Measurements from ENCODE around the gene SLC25A15.
"Not testable (repeated sequence)": the region's sequence is repeated elsewhere in the genome, so short reads cannot be mapped to it uniquely, and the experiment has no call there.

The SLC25A15 gene

DNA sequence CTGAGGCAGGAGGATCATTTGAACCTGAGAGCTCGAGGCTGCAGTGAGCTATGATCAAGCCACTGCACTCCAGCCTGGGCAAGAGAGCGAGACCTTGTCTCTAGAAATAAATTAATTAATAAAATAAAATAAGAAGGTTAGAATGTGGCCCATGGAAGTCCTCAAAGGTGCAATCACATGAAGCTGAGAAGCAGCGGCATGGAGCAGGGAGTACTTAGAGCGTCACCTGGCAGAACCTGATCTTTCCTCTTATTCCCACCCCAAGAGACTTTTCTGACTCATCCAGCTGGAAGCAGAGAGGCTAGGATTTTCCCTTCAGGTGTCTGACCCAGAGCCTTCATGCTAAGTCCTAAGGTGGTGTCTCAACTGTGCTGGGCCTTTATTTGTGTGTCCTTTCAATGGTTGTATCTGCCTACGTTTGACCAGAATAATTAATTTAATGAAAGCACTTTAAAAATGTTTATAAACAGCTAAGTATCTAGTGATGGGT, 9.6 kb upstream of the SLC25A15 start:
- ATAC-seq: no peak
- TF ChIP-seq ESRRG (CRISPR knock-in tag; IDR thresholded peaks at IDR 0.05) (no peak), ZNF8 (CRISPR knock-in tag; IDR thresholded peaks at IDR 0.05) (no peak), TOX (CRISPR knock-in tag; IDR thresholded peaks at IDR 0.05; ENCODE audit: borderline replicate concordance) (no peak), ZC3H10 (CRISPR knock-in tag; IDR thresholded peaks at IDR 0.05) (no peak)

DNA sequence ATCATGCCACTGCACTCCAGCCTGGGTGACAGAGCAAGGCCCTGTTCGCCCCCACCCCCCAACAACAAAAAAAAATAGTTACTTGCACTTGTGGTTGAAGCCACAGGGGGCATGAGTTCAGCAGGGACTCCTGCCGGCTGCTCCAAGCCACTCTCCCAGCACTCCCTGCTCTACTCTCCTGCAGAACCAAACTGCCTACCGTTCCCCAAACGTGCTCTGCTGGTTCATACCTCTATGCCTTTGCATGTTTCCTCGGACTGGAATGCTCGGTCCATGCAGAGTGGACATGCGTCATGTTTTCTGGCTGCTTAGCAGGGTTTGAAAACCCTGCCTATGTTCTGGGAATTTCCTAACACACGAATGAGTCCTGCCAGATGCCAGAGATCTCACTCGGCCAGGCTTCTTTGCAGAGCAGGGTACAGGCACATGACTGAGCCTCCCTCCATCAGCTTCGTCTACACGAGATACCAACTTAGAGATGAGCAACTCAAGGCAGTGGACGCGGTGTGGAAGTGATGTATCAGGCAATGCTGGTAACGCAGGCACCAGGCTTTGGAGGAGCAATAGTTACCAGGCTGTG, 8.5 kb upstream of the SLC25A15 start:
- no peak for TF ChIP-seq ESRRG (CRISPR knock-in tag; IDR thresholded peaks at IDR 0.05)
- TF ChIP-seq PPARA (CRISPR knock-in tag; IDR thresholded peaks at IDR 0.05; ENCODE audit: borderline replicate concordance): no peak
- TF ChIP-seq ZNF8 (CRISPR knock-in tag; IDR thresholded peaks at IDR 0.05): no peak
- TF ChIP-seq TOX (CRISPR knock-in tag; IDR thresholded peaks at IDR 0.05; ENCODE audit: borderline replicate concordance): no peak
- TF ChIP-seq, protein P1, sequence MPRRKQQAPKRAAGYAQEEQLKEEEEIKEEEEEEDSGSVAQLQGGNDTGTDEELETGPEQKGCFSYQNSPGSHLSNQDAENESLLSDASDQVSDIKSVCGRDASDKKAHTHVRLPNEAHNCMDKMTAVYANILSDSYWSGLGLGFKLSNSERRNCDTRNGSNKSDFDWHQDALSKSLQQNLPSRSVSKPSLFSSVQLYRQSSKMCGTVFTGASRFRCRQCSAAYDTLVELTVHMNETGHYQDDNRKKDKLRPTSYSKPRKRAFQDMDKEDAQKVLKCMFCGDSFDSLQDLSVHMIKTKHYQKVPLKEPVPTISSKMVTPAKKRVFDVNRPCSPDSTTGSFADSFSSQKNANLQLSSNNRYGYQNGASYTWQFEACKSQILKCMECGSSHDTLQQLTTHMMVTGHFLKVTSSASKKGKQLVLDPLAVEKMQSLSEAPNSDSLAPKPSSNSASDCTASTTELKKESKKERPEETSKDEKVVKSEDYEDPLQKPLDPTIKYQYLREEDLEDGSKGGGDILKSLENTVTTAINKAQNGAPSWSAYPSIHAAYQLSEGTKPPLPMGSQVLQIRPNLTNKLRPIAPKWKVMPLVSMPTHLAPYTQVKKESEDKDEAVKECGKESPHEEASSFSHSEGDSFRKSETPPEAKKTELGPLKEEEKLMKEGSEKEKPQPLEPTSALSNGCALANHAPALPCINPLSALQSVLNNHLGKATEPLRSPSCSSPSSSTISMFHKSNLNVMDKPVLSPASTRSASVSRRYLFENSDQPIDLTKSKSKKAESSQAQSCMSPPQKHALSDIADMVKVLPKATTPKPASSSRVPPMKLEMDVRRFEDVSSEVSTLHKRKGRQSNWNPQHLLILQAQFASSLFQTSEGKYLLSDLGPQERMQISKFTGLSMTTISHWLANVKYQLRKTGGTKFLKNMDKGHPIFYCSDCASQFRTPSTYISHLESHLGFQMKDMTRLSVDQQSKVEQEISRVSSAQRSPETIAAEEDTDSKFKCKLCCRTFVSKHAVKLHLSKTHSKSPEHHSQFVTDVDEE (CRISPR knock-in tag; IDR thresholded peaks at IDR 0.05): no peak
- no peak for ATAC-seq

DNA sequence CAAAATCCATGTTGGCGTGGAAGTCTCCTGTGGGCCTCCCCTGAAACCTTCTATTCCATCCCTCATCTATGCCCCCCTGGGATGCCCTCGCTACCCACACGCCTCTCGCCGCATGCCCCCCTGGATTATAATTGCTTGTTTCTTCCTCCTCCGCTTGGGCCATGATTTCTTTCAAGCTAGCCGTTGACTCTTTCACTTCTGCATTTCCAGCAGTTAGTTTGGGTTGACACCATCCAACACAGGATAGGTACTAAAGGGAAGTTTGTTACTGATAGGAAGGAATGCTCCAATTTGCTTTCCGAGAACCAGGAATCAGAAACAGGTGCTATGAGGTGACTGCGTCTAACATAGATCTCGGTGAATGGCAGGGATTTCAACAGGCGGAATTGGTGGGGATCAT, 7.7 kb upstream of the SLC25A15 start:
- TF ChIP-seq PPARA (CRISPR knock-in tag; IDR thresholded peaks at IDR 0.05; ENCODE audit: borderline replicate concordance) (no peak), ARNTL (CRISPR knock-in tag; IDR thresholded peaks at IDR 0.05; ENCODE audit: borderline replicate concordance, low read depth) (no peak), ZNF8 (CRISPR knock-in tag; IDR thresholded peaks at IDR 0.05) (no peak), ZC3H10 (CRISPR knock-in tag; IDR thresholded peaks at IDR 0.05) (no peak), OSR1 (CRISPR knock-in tag; IDR thresholded peaks at IDR 0.05) (no peak), ZNF70 (CRISPR knock-in tag; IDR thresholded peaks at IDR 0.05) (no peak), TOX (CRISPR knock-in tag; IDR thresholded peaks at IDR 0.05; ENCODE audit: borderline replicate concordance) (no peak), CSDC2 (CRISPR knock-in tag; IDR thresholded peaks at IDR 0.05) (no peak)
- TF ChIP-seq, protein P2, sequence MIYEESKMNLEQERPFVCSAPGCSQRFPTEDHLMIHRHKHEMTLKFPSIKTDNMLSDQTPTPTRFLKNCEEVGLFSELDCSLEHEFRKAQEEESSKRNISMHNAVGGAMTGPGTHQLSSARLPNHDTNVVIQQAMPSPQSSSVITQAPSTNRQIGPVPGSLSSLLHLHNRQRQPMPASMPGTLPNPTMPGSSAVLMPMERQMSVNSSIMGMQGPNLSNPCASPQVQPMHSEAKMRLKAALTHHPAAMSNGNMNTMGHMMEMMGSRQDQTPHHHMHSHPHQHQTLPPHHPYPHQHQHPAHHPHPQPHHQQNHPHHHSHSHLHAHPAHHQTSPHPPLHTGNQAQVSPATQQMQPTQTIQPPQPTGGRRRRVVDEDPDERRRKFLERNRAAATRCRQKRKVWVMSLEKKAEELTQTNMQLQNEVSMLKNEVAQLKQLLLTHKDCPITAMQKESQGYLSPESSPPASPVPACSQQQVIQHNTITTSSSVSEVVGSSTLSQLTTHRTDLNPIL (CRISPR knock-in tag; IDR thresholded peaks at IDR 0.05; ENCODE audit: low read depth): no peak
- TF ChIP-seq, protein P3, sequence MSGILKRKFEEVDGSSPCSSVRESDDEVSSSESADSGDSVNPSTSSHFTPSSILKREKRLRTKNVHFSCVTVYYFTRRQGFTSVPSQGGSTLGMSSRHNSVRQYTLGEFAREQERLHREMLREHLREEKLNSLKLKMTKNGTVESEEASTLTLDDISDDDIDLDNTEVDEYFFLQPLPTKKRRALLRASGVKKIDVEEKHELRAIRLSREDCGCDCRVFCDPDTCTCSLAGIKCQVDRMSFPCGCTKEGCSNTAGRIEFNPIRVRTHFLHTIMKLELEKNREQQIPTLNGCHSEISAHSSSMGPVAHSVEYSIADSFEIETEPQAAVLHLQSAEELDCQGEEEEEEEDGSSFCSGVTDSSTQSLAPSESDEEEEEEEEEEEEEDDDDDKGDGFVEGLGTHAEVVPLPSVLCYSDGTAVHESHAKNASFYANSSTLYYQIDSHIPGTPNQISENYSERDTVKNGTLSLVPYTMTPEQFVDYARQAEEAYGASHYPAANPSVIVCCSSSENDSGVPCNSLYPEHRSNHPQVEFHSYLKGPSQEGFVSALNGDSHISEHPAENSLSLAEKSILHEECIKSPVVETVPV (CRISPR knock-in tag; IDR thresholded peaks at IDR 0.05): no peak
- TF ChIP-seq, protein P1 (CRISPR knock-in tag; IDR thresholded peaks at IDR 0.05): no peak
- no peak for ATAC-seq

DNA sequence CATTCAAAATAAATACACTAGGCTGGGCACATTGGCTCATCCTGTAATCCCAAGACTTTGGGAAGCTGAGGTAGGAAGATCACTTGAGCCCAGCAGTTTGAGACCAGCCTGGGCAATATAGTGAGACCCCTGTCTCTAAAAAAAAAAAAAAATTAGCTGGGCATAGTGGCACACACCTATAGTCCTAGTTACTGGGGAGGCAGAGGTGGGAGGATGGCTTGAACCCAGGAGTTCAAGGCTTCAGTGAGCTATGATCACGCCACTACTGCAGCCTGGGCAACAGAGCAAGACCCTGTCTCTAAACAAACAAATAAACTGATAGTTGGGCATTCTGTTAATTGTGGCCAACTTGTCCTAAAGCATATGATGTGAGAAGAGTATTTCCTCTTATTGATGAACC, 6.4 kb upstream of the SLC25A15 start:
- ATAC-seq: not testable (repeated sequence)

DNA sequence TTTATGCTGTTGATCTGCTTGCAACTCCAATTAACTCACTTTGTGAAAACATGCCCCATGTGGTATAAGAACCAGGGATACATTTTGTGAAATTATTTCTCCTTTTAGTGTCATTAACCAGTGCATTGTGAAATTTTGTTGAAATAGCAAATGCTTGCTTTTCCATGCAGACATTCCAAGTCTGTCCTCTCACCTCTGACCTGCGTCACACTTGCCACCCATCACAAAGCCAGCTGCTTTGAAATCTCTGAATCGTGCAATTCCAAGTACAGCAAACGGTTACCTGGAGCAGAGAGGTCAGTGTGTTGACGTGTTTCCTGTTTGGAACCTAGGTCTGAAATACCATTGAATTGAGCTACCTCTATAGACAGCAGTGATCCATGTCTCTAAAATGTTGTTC, 4.9 kb upstream of the SLC25A15 start:
- ATAC-seq: no peak
- TF ChIP-seq ESRRG (CRISPR knock-in tag; IDR thresholded peaks at IDR 0.05) (no peak), SNAI2 (CRISPR knock-in tag; IDR thresholded peaks at IDR 0.05) (no peak), CSDC2 (CRISPR knock-in tag; IDR thresholded peaks at IDR 0.05) (no peak), ZC3H10 (CRISPR knock-in tag; IDR thresholded peaks at IDR 0.05) (no peak), GLIS3 (CRISPR knock-in tag; IDR thresholded peaks at IDR 0.05) (no peak)
- TF ChIP-seq, protein P4, sequence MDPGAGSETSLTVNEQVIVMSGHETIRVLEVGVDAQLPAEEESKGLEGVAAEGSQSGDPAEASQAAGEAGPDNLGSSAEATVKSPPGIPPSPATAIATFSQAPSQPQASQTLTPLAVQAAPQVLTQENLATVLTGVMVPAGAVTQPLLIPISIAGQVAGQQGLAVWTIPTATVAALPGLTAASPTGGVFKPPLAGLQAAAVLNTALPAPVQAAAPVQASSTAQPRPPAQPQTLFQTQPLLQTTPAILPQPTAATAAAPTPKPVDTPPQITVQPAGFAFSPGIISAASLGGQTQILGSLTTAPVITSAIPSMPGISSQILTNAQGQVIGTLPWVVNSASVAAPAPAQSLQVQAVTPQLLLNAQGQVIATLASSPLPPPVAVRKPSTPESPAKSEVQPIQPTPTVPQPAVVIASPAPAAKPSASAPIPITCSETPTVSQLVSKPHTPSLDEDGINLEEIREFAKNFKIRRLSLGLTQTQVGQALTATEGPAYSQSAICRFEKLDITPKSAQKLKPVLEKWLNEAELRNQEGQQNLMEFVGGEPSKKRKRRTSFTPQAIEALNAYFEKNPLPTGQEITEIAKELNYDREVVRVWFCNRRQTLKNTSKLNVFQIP (CRISPR knock-in tag; IDR thresholded peaks at IDR 0.05; ENCODE audit: borderline replicate concordance, low read depth): no peak
- TF ChIP-seq, protein P1 (CRISPR knock-in tag; IDR thresholded peaks at IDR 0.05): no peak
- TF ChIP-seq, protein P5, sequence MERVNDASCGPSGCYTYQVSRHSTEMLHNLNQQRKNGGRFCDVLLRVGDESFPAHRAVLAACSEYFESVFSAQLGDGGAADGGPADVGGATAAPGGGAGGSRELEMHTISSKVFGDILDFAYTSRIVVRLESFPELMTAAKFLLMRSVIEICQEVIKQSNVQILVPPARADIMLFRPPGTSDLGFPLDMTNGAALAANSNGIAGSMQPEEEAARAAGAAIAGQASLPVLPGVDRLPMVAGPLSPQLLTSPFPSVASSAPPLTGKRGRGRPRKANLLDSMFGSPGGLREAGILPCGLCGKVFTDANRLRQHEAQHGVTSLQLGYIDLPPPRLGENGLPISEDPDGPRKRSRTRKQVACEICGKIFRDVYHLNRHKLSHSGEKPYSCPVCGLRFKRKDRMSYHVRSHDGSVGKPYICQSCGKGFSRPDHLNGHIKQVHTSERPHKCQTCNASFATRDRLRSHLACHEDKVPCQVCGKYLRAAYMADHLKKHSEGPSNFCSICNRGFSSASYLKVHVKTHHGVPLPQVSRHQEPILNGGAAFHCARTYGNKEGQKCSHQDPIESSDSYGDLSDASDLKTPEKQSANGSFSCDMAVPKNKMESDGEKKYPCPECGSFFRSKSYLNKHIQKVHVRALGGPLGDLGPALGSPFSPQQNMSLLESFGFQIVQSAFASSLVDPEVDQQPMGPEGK (CRISPR knock-in tag; IDR thresholded peaks at IDR 0.05; ENCODE audit: borderline replicate concordance): no peak

All from SK-N-SH treated with all-trans-retinoic acid at 6 μM for 48 hours (cell line).